Measurements from ENCODE around the gene SGSM1. TPM values are rescaled to one million over a fixed set of nuclear protein-coding genes. Genes with fewer than 3 reads are reported as not detected.

The SGSM1 gene
- total and polyA plus RNA-seq, 2 of the 4 experiments (the other 2 are of a cell fraction) = not detected

DNA sequence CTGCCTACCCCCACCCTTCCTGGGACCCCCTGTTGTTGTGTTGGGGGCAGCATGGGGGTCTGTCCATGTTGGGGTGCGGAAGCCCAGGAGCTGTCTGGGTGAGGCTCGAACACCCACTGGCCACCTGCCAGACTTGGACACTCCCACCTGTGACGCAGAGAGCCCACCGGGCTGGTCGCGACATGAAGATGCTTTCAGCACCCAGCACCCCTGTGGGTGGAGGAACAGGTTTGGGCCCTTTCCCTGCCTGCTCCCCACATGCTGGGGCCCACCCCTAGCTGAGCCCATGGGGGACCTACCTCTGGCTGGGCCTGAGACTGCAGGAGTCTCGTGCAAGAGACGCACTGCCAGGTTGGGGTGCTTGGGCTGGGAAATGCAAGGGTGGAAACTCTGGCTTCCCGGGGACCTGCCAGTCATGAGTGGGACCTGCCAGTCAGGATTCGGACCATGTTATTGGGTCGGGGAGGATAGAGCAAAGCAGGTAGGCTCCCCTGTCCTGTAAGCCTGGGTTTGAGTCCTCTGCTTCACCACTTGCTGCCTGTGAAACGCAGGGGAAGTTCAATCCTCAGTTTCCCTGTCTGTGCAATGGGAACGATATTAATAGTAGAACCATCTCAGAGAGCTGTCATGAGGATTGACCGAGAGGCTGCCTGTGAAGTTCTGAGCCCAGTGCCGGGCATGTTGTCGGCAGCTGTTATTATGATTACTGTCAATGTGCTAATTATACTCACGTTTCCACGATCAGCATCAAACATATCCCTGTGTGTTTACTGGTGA is 170.6 kb downstream of the SGSM1 start:
- Histone ChIP-seq H3K27ac (ENCODE audit: insufficient read depth, low read length) (no peak overlapping the region), H4K20me1 (ENCODE audit: insufficient read depth, low read length) (no peaks in the 10 kb centered on the region), H3K23ac (ENCODE audit: low read depth, low read length) (no peak overlapping the region), H3K4ac (ENCODE audit: low read depth, low read length) (no peak overlapping the region), H3K27me3 (ENCODE audit: control insufficient read depth, insufficient read depth, low read length) (no peaks in the 10 kb centered on the region), H3K4me1 (ENCODE audit: control insufficient read depth, insufficient read depth, low read length) (no peaks in the 10 kb centered on the region), H3K9me3 (ENCODE audit: control insufficient read depth, insufficient read depth, low read length) (no peaks in the 10 kb centered on the region), H3K9me1 (ENCODE audit: insufficient read depth, low read length) (no peaks in the 10 kb centered on the region), H3K14ac (replicated peaks; ENCODE audit: low read depth, low read length) (no peak overlapping the region), H2BK120ac (ENCODE audit: low read depth, low read length) (no peak overlapping the region), H3K9ac (ENCODE audit: low read depth, low read length) (no peak overlapping the region), H4K91ac (ENCODE audit: insufficient read depth, low read depth, low read length) (no peak overlapping the region), H2AK5ac (ENCODE audit: low read depth, low read length) (no peak overlapping the region), H3K4me2 (ENCODE audit: low read depth, low read length) (no peak overlapping the region), H2BK5ac (ENCODE audit: low read depth, low read length, poor library complexity, severe bottlenecking) (no peak overlapping the region), H2AK9ac (replicated peaks; ENCODE audit: low read depth, low read length, poor library complexity) (no peak overlapping the region), H3K4me3 (ENCODE audit: insufficient read depth, low read depth, low read length) (no peak overlapping the region), H3K79me1 (ENCODE audit: low read depth in 1 of 2, low read length in 2 of 2) (no peaks in the 10 kb centered on the region), H3K56ac (ENCODE audit: extremely low read depth, insufficient read depth, low read length) (no peak overlapping the region), H2BK20ac (ENCODE audit: low read depth, low read length) (no peak overlapping the region), H3K36me3 (ENCODE audit: control insufficient read depth, insufficient read depth, low read length) (no peaks in the 10 kb centered on the region), H2BK15ac (ENCODE audit: low read depth, low read length) (no peak overlapping the region), H4K8ac (ENCODE audit: low read depth in 2 of 2, low read length in 2 of 2) (no peak overlapping the region), H3K18ac (ENCODE audit: low read depth, low read length) (no peak overlapping the region), H4K5ac (ENCODE audit: low read depth, low read length) (no peak overlapping the region), H2AFZ (replicated peaks; ENCODE audit: low read length, poor library complexity) (no peak overlapping the region)
- in situ Hi-C loops (cut with MboI; ENCODE audit: low sequenced_read_pairs) (no loop called here), dilution Hi-C loops (cut with HindIII; ENCODE audit: low sequenced_read_pairs, unreplicated experiment) (no loop called here), intact Hi-C loops (cut with micrococcal nuclease) (no loop called here)
- ATAC-seq (ENCODE audit: low read depth) = no peak
- no peak for TF ChIP-seq MXI1 (IDR thresholded peaks at IDR 0.05; ENCODE audit: borderline replicate concordance, low read depth, low read length)
- no peak for TF ChIP-seq SMC3 (IDR thresholded peaks at IDR 0.05; ENCODE audit: low read depth, low read length)
- TF ChIP-seq, protein P1, sequence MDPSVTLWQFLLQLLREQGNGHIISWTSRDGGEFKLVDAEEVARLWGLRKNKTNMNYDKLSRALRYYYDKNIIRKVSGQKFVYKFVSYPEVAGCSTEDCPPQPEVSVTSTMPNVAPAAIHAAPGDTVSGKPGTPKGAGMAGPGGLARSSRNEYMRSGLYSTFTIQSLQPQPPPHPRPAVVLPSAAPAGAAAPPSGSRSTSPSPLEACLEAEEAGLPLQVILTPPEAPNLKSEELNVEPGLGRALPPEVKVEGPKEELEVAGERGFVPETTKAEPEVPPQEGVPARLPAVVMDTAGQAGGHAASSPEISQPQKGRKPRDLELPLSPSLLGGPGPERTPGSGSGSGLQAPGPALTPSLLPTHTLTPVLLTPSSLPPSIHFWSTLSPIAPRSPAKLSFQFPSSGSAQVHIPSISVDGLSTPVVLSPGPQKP (IDR thresholded peaks at IDR 0.05; ENCODE audit: borderline replicate concordance, low read depth, low read length) = no peak
- no peak for TF ChIP-seq RAD21 (IDR thresholded peaks at IDR 0.05; ENCODE audit: low read length)
- TF ChIP-seq, protein P2, sequence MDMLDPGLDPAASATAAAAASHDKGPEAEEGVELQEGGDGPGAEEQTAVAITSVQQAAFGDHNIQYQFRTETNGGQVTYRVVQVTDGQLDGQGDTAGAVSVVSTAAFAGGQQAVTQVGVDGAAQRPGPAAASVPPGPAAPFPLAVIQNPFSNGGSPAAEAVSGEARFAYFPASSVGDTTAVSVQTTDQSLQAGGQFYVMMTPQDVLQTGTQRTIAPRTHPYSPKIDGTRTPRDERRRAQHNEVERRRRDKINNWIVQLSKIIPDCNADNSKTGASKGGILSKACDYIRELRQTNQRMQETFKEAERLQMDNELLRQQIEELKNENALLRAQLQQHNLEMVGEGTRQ (IDR thresholded peaks at IDR 0.05; ENCODE audit: low read depth, low read length) = no peak
- TF ChIP-seq CEBPB (IDR thresholded peaks at IDR 0.05; ENCODE audit: low read depth, low read length) = no peak
- POLR2A ChIA-PET (ENCODE audit: unreplicated experiment) = no interaction called here
- DNase-seq = no peak
- CTCF ChIA-PET = no interaction called here
- BruUV-seq (replicated peaks) = no TSS peak
- WGBS, 2 experiments (ENCODE audit: extremely low coverage in 2 of 2, insufficient read length in 1 of 2) = 67% methylated on average over 7 of the region's 18 CpGs; no CpG with 5 or more reads in 1 of the 2 experiments

Small RNAs within 50 kb of the gene (microRNA-seq; reads per million reads assigned to microRNA genes)
- not detected for gene RF00275 (ENCODE audit: insufficient read depth, insufficient read length)

Small RNAs within 50 kb of the gene (small RNA-seq; reads per million reads assigned to genes)
- gene RF00275 = 0 reads per million in 5 experiments

Other genes with a start within 250 kb of the SGSM1 start
- 1.4 and 1.6 TPM in 2 replicates for gene LRRC75B, start 213.1 kb upstream of the SGSM1 start, total RNA-seq (2012; rRNA removed)
- gene LRRC75B, start 213.1 kb upstream of the SGSM1 start, polyA plus RNA-seq (2012; rRNA removed) = 9.4 and 10.7 TPM in 2 replicates
- 1.7 and 3.4 TPM in 2 replicates for gene GGT1, start 203.0 kb upstream of the SGSM1 start, total RNA-seq (2012; rRNA removed)
- 7.3 and 8.1 TPM in 2 replicates for gene GGT1, start 203.0 kb upstream of the SGSM1 start, polyA plus RNA-seq (2012; rRNA removed)
- not detected in 2 replicates for gene PIWIL3, start 31.5 kb upstream of the SGSM1 start, total RNA-seq (2012; rRNA removed)
- not detected in 2 replicates for gene PIWIL3, start 31.5 kb upstream of the SGSM1 start, polyA plus RNA-seq (2012; rRNA removed)
- not detected in 2 replicates for gene LHFPL7, start 140.5 kb downstream of the SGSM1 start, total RNA-seq (2012; rRNA removed)
- gene LHFPL7, start 140.5 kb downstream of the SGSM1 start, polyA plus RNA-seq (2012; rRNA removed) = not detected in 2 replicates
- gene KIAA1671, start 146.5 kb downstream of the SGSM1 start, total RNA-seq (2012; rRNA removed) = under 0.01 TPM in 1 of 2 replicates, not detected in the other
- 0.02 TPM in 1 of 2 replicates, not detected in the other for gene KIAA1671, start 146.5 kb downstream of the SGSM1 start, polyA plus RNA-seq (2012; rRNA removed)

Measured in IMR-90 (cell line).